ENCODE results near the gene ZSWIM3.
"Not testable (repeated sequence)": the region's sequence is repeated elsewhere in the genome, so short reads cannot be mapped to it uniquely, and the experiment has no call there.

ZSWIM3 gene

GRCh38 chr20:45867819-45868176 is 10.4 kb downstream of the ZSWIM3 start:
- no peak overlapping the region for H3K4me3 ChIP-seq (replicated peaks; ENCODE audit: low read depth, low read length)
- TF ChIP-seq, protein P1, sequence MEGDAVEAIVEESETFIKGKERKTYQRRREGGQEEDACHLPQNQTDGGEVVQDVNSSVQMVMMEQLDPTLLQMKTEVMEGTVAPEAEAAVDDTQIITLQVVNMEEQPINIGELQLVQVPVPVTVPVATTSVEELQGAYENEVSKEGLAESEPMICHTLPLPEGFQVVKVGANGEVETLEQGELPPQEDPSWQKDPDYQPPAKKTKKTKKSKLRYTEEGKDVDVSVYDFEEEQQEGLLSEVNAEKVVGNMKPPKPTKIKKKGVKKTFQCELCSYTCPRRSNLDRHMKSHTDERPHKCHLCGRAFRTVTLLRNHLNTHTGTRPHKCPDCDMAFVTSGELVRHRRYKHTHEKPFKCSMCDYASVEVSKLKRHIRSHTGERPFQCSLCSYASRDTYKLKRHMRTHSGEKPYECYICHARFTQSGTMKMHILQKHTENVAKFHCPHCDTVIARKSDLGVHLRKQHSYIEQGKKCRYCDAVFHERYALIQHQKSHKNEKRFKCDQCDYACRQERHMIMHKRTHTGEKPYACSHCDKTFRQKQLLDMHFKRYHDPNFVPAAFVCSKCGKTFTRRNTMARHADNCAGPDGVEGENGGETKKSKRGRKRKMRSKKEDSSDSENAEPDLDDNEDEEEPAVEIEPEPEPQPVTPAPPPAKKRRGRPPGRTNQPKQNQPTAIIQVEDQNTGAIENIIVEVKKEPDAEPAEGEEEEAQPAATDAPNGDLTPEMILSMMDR (IDR thresholded peaks at IDR 0.05; ENCODE audit: low read length, missing control alignments): no peak
- DNase-seq (ENCODE audit: low read depth): peak; percentile 40

- no peak overlapping the region for H3K4me3 ChIP-seq (replicated peaks; ENCODE audit: low read depth, low read length)
- TF ChIP-seq, protein P1 (IDR thresholded peaks at IDR 0.05; ENCODE audit: low read length, missing control alignments): no peak
- DNase-seq (ENCODE audit: low read depth): no peak
These were observed 15.2 kb downstream of the ZSWIM3 start for GRCh38 chr20:45872626-45873025.

DNA sequence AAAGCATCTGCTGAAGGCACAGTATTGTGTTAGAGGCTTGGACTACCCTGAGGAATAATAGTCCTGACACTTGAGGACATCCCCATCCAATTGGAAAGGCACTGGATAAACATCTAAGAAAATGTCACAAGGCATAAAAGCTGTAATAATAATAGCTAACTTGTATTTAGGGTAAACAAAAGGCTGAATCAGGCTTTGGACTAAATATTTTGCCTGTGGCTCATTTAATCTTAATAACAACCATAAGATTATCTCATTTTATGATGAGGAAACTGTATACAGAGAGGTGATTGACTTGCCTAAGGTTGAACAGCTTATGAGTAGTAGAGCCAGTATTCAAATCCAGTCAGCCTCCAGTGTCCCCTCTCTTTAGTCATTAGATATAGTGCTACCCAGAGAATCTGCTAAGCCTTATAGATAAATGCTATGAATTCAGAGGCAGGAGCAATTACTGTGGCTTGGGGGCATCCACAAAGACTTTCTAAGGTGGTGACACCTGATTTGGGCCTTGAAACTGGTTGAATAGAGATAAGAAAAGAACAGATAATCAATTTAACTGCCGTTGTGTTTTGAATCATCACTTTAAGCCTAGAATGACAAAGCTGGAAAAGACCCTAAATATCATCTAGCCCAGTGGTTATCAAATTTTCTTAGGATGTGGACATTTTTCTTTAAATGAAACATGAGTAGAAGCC is 16.1 kb downstream of the ZSWIM3 start:
- no peak for DNase-seq (ENCODE audit: low read depth)
- no peak overlapping the region for H3K4me3 ChIP-seq (replicated peaks; ENCODE audit: low read depth, low read length)
- TF ChIP-seq, protein P1 (IDR thresholded peaks at IDR 0.05; ENCODE audit: low read length, missing control alignments): no peak

DNA sequence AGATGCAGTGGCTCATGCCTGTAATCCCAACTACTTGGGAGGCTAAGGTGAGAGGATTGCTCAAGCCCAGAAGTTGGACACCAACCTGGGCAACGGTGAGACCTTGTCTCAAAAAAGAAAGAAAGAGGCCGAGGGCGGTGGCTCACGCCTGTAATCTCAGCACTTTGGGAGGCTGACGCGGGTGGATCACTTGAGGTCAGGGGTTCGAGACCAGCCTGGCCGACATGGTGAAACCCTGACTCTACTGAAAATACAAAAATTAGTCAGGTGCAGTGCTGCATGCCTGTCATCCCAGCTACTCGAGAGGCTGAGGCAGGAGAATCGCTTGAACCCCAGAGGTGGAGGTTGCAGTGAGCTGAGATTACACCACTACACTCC is 16.7 kb downstream of the ZSWIM3 start:
- DNase-seq (ENCODE audit: low read depth); H3K4me3 ChIP-seq (replicated peaks; ENCODE audit: low read depth, low read length): not testable (repeated sequence)

DNA sequence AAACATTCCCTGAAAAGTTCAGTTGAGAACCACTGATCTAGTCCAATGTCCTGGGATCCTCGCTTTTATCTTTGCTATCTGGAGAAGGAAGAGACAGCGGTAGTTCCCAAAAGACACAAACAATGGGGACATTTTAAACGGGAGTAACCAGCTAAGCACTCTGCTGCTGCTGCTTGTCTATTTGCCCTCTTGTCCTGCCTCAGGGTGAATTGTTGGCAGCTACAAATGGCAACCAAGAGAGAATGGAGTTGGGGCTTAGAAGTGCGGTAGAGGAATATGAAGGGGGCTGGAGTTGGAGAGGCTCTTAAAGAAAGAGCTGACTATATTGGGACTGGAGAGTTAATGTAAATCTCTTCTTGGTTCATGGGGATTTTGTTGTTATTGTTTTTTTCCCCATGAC is 17.2 kb downstream of the ZSWIM3 start:
- TF ChIP-seq, protein P1 (IDR thresholded peaks at IDR 0.05; ENCODE audit: low read length, missing control alignments): no peak
- H3K4me3 ChIP-seq (replicated peaks; ENCODE audit: low read depth, low read length): no peak overlapping the region

GRCh38 chr20:45878076-45878761 is 20.8 kb downstream of the ZSWIM3 start:
- DNase-seq (ENCODE audit: low read depth): no peak
- TF ChIP-seq, protein P1 (IDR thresholded peaks at IDR 0.05; ENCODE audit: low read length, missing control alignments): no peak
- no peak overlapping the region for H3K4me3 ChIP-seq (replicated peaks; ENCODE audit: low read depth, low read length)

More for the DNA sequence above, 17.2 kb downstream of the ZSWIM3 start:
- DNase-seq (ENCODE audit: low read depth): no peak

DNA sequence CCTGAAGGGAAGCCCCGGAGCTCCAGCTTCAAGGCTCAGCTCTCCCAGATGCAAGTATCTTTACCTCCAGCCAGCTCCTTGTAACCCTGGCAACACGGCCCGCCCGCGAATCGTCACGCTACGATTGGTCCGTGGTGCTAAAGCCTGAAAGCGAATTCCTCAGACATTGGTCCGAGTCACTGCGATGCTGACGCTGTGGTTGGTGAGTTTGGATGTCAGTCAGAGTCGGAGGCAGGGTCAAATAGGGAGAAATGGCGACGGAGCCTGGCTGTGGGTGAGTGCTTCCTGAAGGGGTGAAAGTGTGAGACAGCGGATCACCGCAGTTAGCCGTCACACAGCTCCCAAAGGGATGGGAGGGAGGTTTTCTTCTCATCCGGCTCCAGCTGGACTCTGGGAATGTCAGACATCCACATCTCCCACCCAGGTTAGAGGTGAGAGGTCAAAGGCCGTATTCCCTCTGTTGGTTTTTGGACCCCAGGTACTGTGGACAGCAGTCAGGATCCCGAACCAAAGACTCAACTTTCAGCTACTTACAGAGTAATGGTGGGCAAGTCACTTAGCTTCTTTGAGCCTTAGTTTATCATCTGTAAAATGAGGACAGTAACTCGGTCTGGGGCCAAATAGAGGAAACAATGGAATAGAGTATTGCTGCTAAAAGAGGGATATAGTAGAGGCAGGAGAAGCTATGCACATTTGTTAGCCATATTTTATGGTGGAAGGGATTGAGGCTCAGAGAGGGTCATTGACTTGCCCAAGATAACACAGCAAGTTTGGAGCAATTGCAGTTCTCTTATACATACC is 23.8 kb downstream of the ZSWIM3 start, which contains the start of gene ZSWIM1:
ZSWIM1 (plus strand) TSS at position 240 of the 801 bp plus-strand sequence. CDS start 1,366 bp downstream, outside the sequence.
- TF ChIP-seq, protein P1 (IDR thresholded peaks at IDR 0.05; ENCODE audit: low read length, missing control alignments): no peak
- peak within 1 kb of the TSS; percentile 97 for H3K4me3 ChIP-seq (replicated peaks; ENCODE audit: low read depth, low read length)
- DNase-seq (ENCODE audit: low read depth): peak; percentile 99
